Endothelial cell of umbilical vein (primary cell): ENCODE data around the gene HMCN1. TPM values are rescaled to one million over a fixed set of nuclear protein-coding genes. Genes with fewer than 3 reads are reported as not detected.

Experiments
- BruUV-seq: library from RNA; stranded (reverse); fragments of 400-500 nt; replicated peaks from 2 replicates; lab custom pipeline; 2021; lab: Mats Ljungman, UMichigan
- CTCF ChIA-PET: fragments of 300-600, 350-600 bp; sonication (Branson Sonifier 250); formaldehyde crosslinking; loops from one replicate; lab custom pipeline; 2021; ENCODE audit warnings: antibody characterized with exemption, inconsistent platforms; lab: Charles Lee
- POLR2A ChIA-PET: fragments of 300-600, 350-600 bp; sonication (Branson Sonifier 250); formaldehyde crosslinking; loops from one replicate; lab custom pipeline; 2021; ENCODE audit warnings: antibody characterized with exemption, inconsistent platforms; lab: Charles Lee
- DNase-seq: peaks from one replicate; pipeline ENCODE4 v3.0.0-alpha.2; 2011; ENCODE audit warnings: low read depth, low spot score
- FAIRE-seq: peaks from 2 replicates; lab custom pipeline; 2011; peaks lifted over from hg19 to GRCh38; lab: Jason Lieb, UNC
- H2AFZ ChIP-seq: 2 replicates; pipeline ENCODE4 v1.6.0; 2012; ENCODE audit warnings: low read depth, low read length, control low read depth, inconsistent platforms
- H3K27ac ChIP-seq: 2 replicates; pipeline ENCODE4 v1.5.1; 2011; ENCODE audit warnings: low read depth, mild to moderate bottlenecking, control low read depth, low read length, moderate library complexity; ENCODE audit not compliant: insufficient read depth
- H3K27me3 ChIP-seq, 2 experiments: 2 replicates each; pipeline versions ENCODE4 v1.6.0 to v1.6.1; 2011; ENCODE audit warnings: low read length in 2 of 2, mixed read lengths in 1 of 2; ENCODE audit not compliant: control insufficient read depth in 2 of 2, insufficient read depth in 2 of 2
- H3K36me3 ChIP-seq, 2 experiments: 2 replicates in 1 of 2; 3 replicates in 1 of 2; pipeline ENCODE4 v1.5.1; 2011; ENCODE audit warnings: low read length in 2 of 2, mild to moderate bottlenecking in 1 of 2, moderate library complexity in 1 of 2; ENCODE audit not compliant: control insufficient read depth in 2 of 2, insufficient read depth in 2 of 2; ENCODE audit errors: extremely low read depth in 1 of 2
- H3K4me1 ChIP-seq: 3 replicates; pipeline ENCODE4 v1.5.1; 2011; ENCODE audit warnings: mild to moderate bottlenecking, low read length; ENCODE audit not compliant: control insufficient read depth, insufficient read depth; ENCODE audit errors: extremely low read depth
- H3K4me2 ChIP-seq: 2 replicates; pipeline ENCODE4 v1.6.1; 2011; ENCODE audit warnings: low read length, control low read depth, mixed read lengths; ENCODE audit not compliant: insufficient read depth
- H3K4me3 ChIP-seq, 3 experiments: fragments of 200-600 bp in 1 of 3; sonication (generic), shearing (Covaris generic) in 1 of 3; replicated peaks in 1 of 3; 2 replicates each; pipeline ENCODE4 v1.5.1; 2011 to 2016; ENCODE audit warnings: control low read depth in 3 of 3, low read length in 3 of 3, mild to moderate bottlenecking in 2 of 3, inconsistent platforms in 1 of 3, low read depth in 1 of 3, moderate library complexity in 1 of 3; ENCODE audit not compliant: insufficient read depth in 1 of 3
- H3K79me2 ChIP-seq: 2 replicates; pipeline ENCODE4 v1.6.0; 2012; ENCODE audit warnings: low read length, inconsistent platforms; ENCODE audit not compliant: control insufficient read depth, insufficient read depth
- H3K9ac ChIP-seq: replicated peaks from 2 replicates; pipeline ENCODE3; 2011; ENCODE audit warnings: low read length, control low read depth; ENCODE audit not compliant: insufficient read depth; ENCODE audit errors: extremely low read depth
- H3K9me1 ChIP-seq: replicated peaks from 3 replicates; pipeline ENCODE4 v1.6.0; 2011; ENCODE audit warnings: mild to moderate bottlenecking, low read length; ENCODE audit not compliant: control insufficient read depth, insufficient read depth; ENCODE audit errors: extremely low read depth
- H3K9me3 ChIP-seq: replicated peaks from 2 replicates; pipeline ENCODE4 v1.5.1; 2012; ENCODE audit warnings: low read length, inconsistent platforms; ENCODE audit not compliant: control insufficient read depth, insufficient read depth
- H4K20me1 ChIP-seq: replicated peaks from 2 replicates; pipeline ENCODE3; 2011; ENCODE audit warnings: mild to moderate bottlenecking, low read length; ENCODE audit not compliant: control insufficient read depth, insufficient read depth; ENCODE audit errors: extremely low read depth
- CTCF ChIP-seq, 2 donors: IDR thresholded peaks; 1 replicate in 1 of 2; 2 replicates in 1 of 2; pipeline ENCODE4 v1.5.1; 2011; ENCODE audit warnings: low read length in 2 of 2, mild to moderate bottlenecking in 2 of 2, moderate library complexity in 2 of 2, control low read depth in 1 of 2, inconsistent platforms in 1 of 2, low read depth in 1 of 2; ENCODE audit not compliant: insufficient read depth in 1 of 2; ENCODE audit errors: extremely low read depth in 1 of 2
- EZH2 ChIP-seq: IDR thresholded peaks from 2 replicates; pipeline ENCODE4 v1.6.1; 2012; ENCODE audit warnings: borderline replicate concordance, low read depth, mild to moderate bottlenecking, moderate library complexity, low read length, inconsistent platforms; ENCODE audit not compliant: severe bottlenecking
- FOS ChIP-seq: IDR thresholded peaks from 2 replicates; pipeline ENCODE4 v1.6.1; 2011; ENCODE audit warnings: mild to moderate bottlenecking, low read length, moderate library complexity, borderline replicate concordance; ENCODE audit not compliant: insufficient read depth
- GATA2 ChIP-seq: IDR thresholded peaks from 2 replicates; pipeline ENCODE4 v1.7.0; 2011; ENCODE audit warnings: low read depth, mild to moderate bottlenecking, moderate library complexity, mixed read lengths, low read length; ENCODE audit not compliant: insufficient read length, insufficient read depth
- JUN ChIP-seq: IDR thresholded peaks from 2 replicates; pipeline ENCODE4 v1.6.1; 2011; ENCODE audit warnings: borderline replicate concordance, low read depth; ENCODE audit not compliant: insufficient read length, insufficient read depth
- MAX ChIP-seq: IDR thresholded peaks from 2 replicates; pipeline ENCODE4 v1.6.1; 2011; ENCODE audit not compliant: insufficient read depth, insufficient read length
- MYC ChIP-seq: IDR thresholded peaks from one replicate; pipeline ENCODE4 v1.6.1; 2011; ENCODE audit warnings: mild to moderate bottlenecking, low read depth, low read length
- POLR2A ChIP-seq: IDR thresholded peaks from 2 replicates; pipeline ENCODE4 v1.6.1; 2012; ENCODE audit warnings: low read depth, mild to moderate bottlenecking, control low read depth, low read length
- POLR2AphosphoS5 ChIP-seq: IDR thresholded peaks from 2 replicates; pipeline ENCODE4 v1.6.1; 2012; ENCODE audit warnings: low read depth, mild to moderate bottlenecking, control low read depth, low read length, moderate library complexity; ENCODE audit not compliant: insufficient read depth
- dilution Hi-C: fragments of 300-500 bp; cut with MboI; formaldehyde crosslinking; loops from one replicate; pipeline ENCODE4 v1.15.0; 2019; ENCODE audit warnings: low sequenced_read_pairs; ENCODE audit not compliant: extremely low pct_ligation_motif_present
- intact Hi-C: fragments of 100-400 bp; cut with micrococcal nuclease; formaldehyde crosslinking; loops from one replicate; pipeline ENCODE4 v1.10.0; 2022
- polyA plus RNA-seq, 4 experiments: library from polyadenylated mRNA; depleted of rRNA in 3 of 4; stranded (reverse) in 3 of 4; unstranded in 1 of 4; fragments of >200 nt; gene quantifications; 2 replicates each; pipeline versions ENCODE4 v1.2.1 to v1.2.3, GENCODE V29; 2011 to 2012; ENCODE audit warnings: missing spikeins in 1 of 4
- total RNA-seq: library from RNA; stranded (reverse); gene quantifications from 2 replicates; pipeline ENCODE4 v1.2.3, GENCODE V29; 2021

Gene HMCN1
- total and polyA plus RNA-seq, 2 donors (not counting 3 experiments of a cell fraction or from before 2014, with no cell fraction given): 10.3 to 16.0 TPM

- Histone ChIP-seq H3K27me3 (no peaks in the 10 kb centered on the region), H2AFZ (no peak overlapping the region), H3K27ac (no peak overlapping the region), H3K36me3 (no peaks in the 10 kb centered on the region), H3K9me1 (no peaks in the 10 kb centered on the region), H3K4me1 (no peaks in the 10 kb centered on the region), H3K4me3 (no peak overlapping the region), H3K4me2 (no peak overlapping the region), H4K20me1 (no peaks in the 10 kb centered on the region), H3K9me3 (no peaks in the 10 kb centered on the region), H3K79me2 (no peaks in the 10 kb centered on the region), H3K9ac (no peak overlapping the region)
- TF ChIP-seq MAX: no peak
- TF ChIP-seq JUN: no peak
- TF ChIP-seq GATA2: no peak
- no peak for TF ChIP-seq MYC
- TF ChIP-seq EZH2: no peak
- TF ChIP-seq FOS: no peak
- TF ChIP-seq CTCF (IDR thresholded peaks at IDR 0.05; ENCODE audit: extremely low read depth in 1 of 2, insufficient read depth in 1 of 2, low read depth in 1 of 2, low read length in 2 of 2): no peak
- no peak for TF ChIP-seq POLR2AphosphoS5
- TF ChIP-seq POLR2A: no peak
- no peak for FAIRE-seq
- intact Hi-C loops: loop anchor here (1.0 to 2.0 kb wide), 3 partner anchors 58 to 434 kb away; no protein-coding TSS in a partner anchor
- ChIA-PET CTCF (interaction anchor here (1.0 to 2.8 kb wide), 9 partner anchors 9 to 435 kb away, joined by 3 to 34 read pairs (median 10); no protein-coding TSS in a partner anchor), POLR2A (no interaction called here)
- no TSS peak for BruUV-seq
- no peak for DNase-seq
- dilution Hi-C loops: no loop called here
Observed at GRCh38 chr1:186154651-186155050, 420.5 kb downstream of the HMCN1 start.
